SU-DHL-6 (cell line): ENCODE data around the gene TMEM109.

Source experiments
- H2AFZ ChIP-seq: fragments of 200-600 bp; sonication (generic); 2 replicates; pipeline ENCODE4 v1.6.1; 2014; ENCODE audit warnings: low read depth, mild to moderate bottlenecking, moderate library complexity, mixed read lengths, antibody characterized with exemption, low read length; ENCODE audit not compliant: severe bottlenecking
- H3F3A ChIP-seq: fragments of 200-600 bp; shearing (Covaris generic); 2 replicates; pipeline ENCODE4 v1.6.0; 2016; ENCODE audit warnings: antibody characterized with exemption, mild to moderate bottlenecking; ENCODE audit not compliant: insufficient read depth
- H3K27ac ChIP-seq: fragments of 200-600 bp; sonication (generic); 2 replicates; pipeline ENCODE4 v1.5.1; 2016; ENCODE audit warnings: low read depth, mild to moderate bottlenecking, low read length, moderate library complexity, mixed read lengths
- H3K27me3 ChIP-seq: fragments of 200-600 bp; sonication (generic), shearing (Covaris generic); 2 replicates; pipeline ENCODE4 v1.6.0; 2014; ENCODE audit warnings: mild to moderate bottlenecking, low read length
- H3K36me3 ChIP-seq: fragments of 200-600 bp; sonication (generic); 2 replicates; pipeline ENCODE4 v1.6.1; 2014; ENCODE audit warnings: mild to moderate bottlenecking, low read length, mixed read lengths
- H3K4me2 ChIP-seq: fragments of 300-600, 200-600 bp; shearing (Covaris generic), sonication (generic); 2 replicates; pipeline ENCODE4 v1.6.0; 2014; ENCODE audit warnings: low read length, low read depth, mild to moderate bottlenecking; ENCODE audit not compliant: poor library complexity, severe bottlenecking
- H3K4me3 ChIP-seq: fragments of 200-600 bp; sonication (generic); 2 replicates; pipeline ENCODE4 v1.5.1; 2014; ENCODE audit warnings: antibody characterized with exemption, low read length, mild to moderate bottlenecking, mixed read lengths; ENCODE audit not compliant: insufficient read depth, poor library complexity, severe bottlenecking
- H3K79me2 ChIP-seq: fragments of 200-600 bp; sonication (generic); 2 replicates; pipeline ENCODE4 v1.6.1; 2014; ENCODE audit warnings: mild to moderate bottlenecking, low read length, moderate library complexity; ENCODE audit not compliant: insufficient read depth
- H3K9ac ChIP-seq: fragments of 200-600 bp; sonication (generic); 2 replicates; pipeline ENCODE4 v1.7.0; 2014; ENCODE audit warnings: mild to moderate bottlenecking, low read length
- H3K9me2 ChIP-seq: fragments of 200-600 bp; sonication (generic); replicated peaks from 2 replicates; pipeline ENCODE4 v1.6.1; 2014; ENCODE audit warnings: low read length; ENCODE audit not compliant: insufficient read depth
- H3K9me3 ChIP-seq: fragments of 200-600 bp; sonication (generic); 2 replicates; pipeline ENCODE4 v1.6.1; 2014; ENCODE audit warnings: low read length, mixed read lengths; ENCODE audit not compliant: insufficient read depth
- H4K20me1 ChIP-seq: fragments of 200-600 bp; sonication (generic); 2 replicates; pipeline ENCODE4 v1.6.1; 2014; ENCODE audit warnings: low read depth, mild to moderate bottlenecking, antibody characterized with exemption, low read length, moderate library complexity, mixed read lengths
- CTCF ChIP-seq: fragments of 200-600 bp; sonication (generic); IDR thresholded peaks from one replicate; pipeline ENCODE4 v1.5.1; 2017; ENCODE audit warnings: antibody characterized with exemption, mild to moderate bottlenecking, low read length, moderate library complexity; ENCODE audit not compliant: insufficient read depth, poor library complexity, severe bottlenecking
- EZH2phosphoT487 ChIP-seq: fragments of 200-600 bp; sonication (generic), shearing (Covaris generic); conservative IDR thresholded peaks from 2 replicates; pipeline ENCODE4 v1.6.1; 2018; ENCODE audit warnings: mild to moderate bottlenecking, antibody characterized with exemption, low read length, moderate library complexity, mixed read lengths

TMEM109 gene

GRCh38 chr11:60916669-60917206, 2.8 kb downstream of the TMEM109 start:
- Histone ChIP-seq H4K20me1 (no peaks in the 10 kb centered on the region), H3K9me2 (no peaks in the 10 kb centered on the region), H3K27ac (no peak overlapping the region; the same call in 1 of the 2 replicates), H3K36me3 (peaks cover 7% of the 10 kb centered on the region; the same call in 1 of the 2 replicates), H3K27me3 (no peaks in the 10 kb centered on the region), H2AFZ (no peak overlapping the region), H3K4me2 (peak overlapping the region; percentile 93), H3K4me3 (no peak overlapping the region), H3F3A (peaks cover 10% of the 10 kb centered on the region), H3K79me2 (peaks cover 36% of the 10 kb centered on the region), H3K9me3 (no peaks in the 10 kb centered on the region), H3K9ac (no peak overlapping the region)
- TF ChIP-seq CTCF (no peak), EZH2phosphoT487 (no peak)

GRCh38 chr11:60917267-60917666, 3.3 kb downstream of the TMEM109 start:
- H3K27me3 ChIP-seq: no peaks in the 10 kb centered on the region
- H2AFZ ChIP-seq: no peak overlapping the region
- H3K9ac ChIP-seq: no peak overlapping the region
- no peak overlapping the region for H3K27ac ChIP-seq
- TF ChIP-seq EZH2phosphoT487: no peak
- TF ChIP-seq CTCF: no peak
- no peaks in the 10 kb centered on the region for H4K20me1 ChIP-seq
- peaks cover 7% of the 10 kb centered on the region; the same call in 1 of the 2 replicates for H3K36me3 ChIP-seq
- peaks cover 10% of the 10 kb centered on the region for H3F3A ChIP-seq
- H3K4me3 ChIP-seq: no peak overlapping the region
- H3K4me2 ChIP-seq: no peak overlapping the region
- H3K79me2 ChIP-seq: peaks cover 36% of the 10 kb centered on the region
- H3K9me3 ChIP-seq: no peaks in the 10 kb centered on the region
- no peaks in the 10 kb centered on the region for H3K9me2 ChIP-seq

- Histone ChIP-seq H3K4me2 (no peak overlapping the region), H3K79me2 (peaks cover 36% of the 10 kb centered on the region)
- no peak for TF ChIP-seq EZH2phosphoT487
These were observed 4.4 kb downstream of the TMEM109 start for GRCh38 chr11:60918251-60918938.

GRCh38 chr11:60918939-60919265, 4.9 kb downstream of the TMEM109 start:
- Histone ChIP-seq H3K27ac (0 out of 2 replicates have a peak overlapping the region, but pooled peaks have one; percentile 3), H3F3A (peaks cover 10% of the 10 kb centered on the region), H3K4me3 (no peak overlapping the region), H3K27me3 (no peaks in the 10 kb centered on the region), H2AFZ (no peak overlapping the region), H3K9me2 (no peaks in the 10 kb centered on the region), H3K9me3 (no peaks in the 10 kb centered on the region), H3K36me3 (peaks cover 7% of the 10 kb centered on the region; the same call in 1 of the 2 replicates), H3K79me2 (peaks cover 36% of the 10 kb centered on the region), H3K9ac (no peak overlapping the region), H4K20me1 (no peaks in the 10 kb centered on the region), H3K4me2 (no peak overlapping the region)
- TF ChIP-seq EZH2phosphoT487: no peak
- TF ChIP-seq CTCF: no peak

More at GRCh38 chr11:60918251-60918938, 4.4 kb downstream of the TMEM109 start:
- Histone ChIP-seq H3K9me3 (no peaks in the 10 kb centered on the region), H3K27me3 (no peaks in the 10 kb centered on the region), H3F3A (peaks cover 10% of the 10 kb centered on the region), H4K20me1 (no peaks in the 10 kb centered on the region), H3K36me3 (peaks cover 7% of the 10 kb centered on the region; the same call in 1 of the 2 replicates), H3K9ac (no peak overlapping the region), H3K27ac (0 out of 2 replicates have a peak overlapping the region, but pooled peaks have one; percentile 3), H3K9me2 (no peaks in the 10 kb centered on the region), H2AFZ (no peak overlapping the region), H3K4me3 (no peak overlapping the region)
